GM12801 (cell line): ENCODE measurements around the gene CD300LF.

ENCODE experiments used
- CTCF ChIP-seq: IDR thresholded peaks from one replicate; pipeline ENCODE4 v1.5.1; 2011; ENCODE audit warnings: control low read depth; ENCODE audit not compliant: insufficient read length; ENCODE audit errors: extremely low read depth

CD300LF gene

DNA sequence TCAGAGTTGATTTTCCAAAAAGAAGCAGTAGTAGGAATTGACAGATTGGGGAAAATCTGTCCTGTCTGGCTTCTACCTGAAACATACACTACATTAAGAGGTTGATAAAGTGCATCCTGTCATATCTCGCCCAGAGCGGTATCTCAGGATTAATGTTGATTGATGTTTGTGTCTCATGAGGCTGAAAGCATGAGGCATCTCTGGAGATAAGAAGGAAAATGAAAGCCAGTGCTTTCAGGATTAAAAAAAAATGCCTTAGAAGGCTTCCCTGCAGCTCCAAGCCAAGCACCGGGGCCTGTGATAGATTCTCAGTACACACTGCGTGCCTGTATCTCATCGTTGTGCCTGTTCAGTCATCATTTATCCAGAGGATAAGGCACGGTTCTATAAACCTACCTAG is 62.8 kb downstream of the CD300LF start:
- no peak for TF ChIP-seq CTCF

DNA sequence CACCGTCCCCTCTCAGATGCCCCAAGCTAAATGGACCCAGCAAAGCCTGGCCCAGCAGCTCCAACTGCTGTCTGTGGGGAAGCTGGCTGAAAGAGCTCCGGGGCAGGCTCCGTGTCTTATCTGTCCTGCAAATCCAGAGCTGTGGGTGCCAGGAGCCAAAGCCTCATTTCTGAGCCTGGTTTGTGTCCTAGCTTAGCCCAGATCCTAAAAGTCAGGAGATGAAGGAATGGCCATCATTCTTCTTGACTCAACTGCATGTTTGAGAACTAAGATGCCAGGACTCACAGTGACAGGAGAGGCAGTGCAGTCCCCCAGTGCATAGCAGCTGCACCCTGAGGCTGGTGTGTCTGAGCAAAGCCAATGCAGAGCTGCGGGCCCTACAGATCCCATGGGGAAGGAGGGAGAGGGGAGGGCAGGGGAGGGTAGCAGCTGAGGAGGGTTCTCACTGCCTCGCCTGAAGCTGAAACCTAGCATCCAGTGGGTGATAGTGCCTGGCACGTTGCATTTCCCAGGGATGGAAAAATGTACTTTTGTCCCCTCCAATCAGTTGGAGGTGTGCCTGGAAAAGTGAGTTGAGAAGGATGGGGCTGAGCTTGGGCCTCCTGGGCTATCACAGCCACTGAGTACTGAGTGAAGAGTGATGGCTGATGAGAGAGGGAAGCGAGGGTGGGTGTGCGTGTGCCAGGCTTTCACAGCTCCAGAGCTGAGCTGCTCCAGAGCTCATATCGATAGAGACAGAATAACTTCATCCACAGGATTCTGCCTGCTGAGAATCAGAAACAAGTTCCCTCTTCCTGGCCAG is 64.7 kb downstream of the CD300LF start:
- no peak for TF ChIP-seq CTCF

DNA sequence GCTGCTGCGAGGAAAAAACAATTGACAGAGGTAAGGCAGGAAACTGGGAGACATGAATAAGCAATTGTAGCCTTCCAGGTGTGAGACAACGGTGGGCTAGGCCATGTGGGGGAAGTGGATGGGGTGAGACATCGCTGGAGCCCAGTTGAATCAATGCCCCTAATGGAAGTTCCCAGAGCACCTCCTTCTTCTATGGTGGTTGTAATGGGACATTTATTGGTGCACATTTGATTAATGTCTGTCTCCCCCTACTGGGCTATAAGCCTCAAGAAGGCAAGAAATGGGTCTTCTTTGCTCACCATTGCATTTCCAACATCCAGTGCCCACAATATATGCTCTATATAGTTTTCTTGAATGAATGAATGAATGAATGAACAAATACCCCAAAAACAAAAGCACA is 66.5 kb downstream of the CD300LF start:
- TF ChIP-seq CTCF = no peak

- TF ChIP-seq CTCF = no peak
Observed at GRCh38 chr17:74645010-74645409, 67.7 kb downstream of the CD300LF start.

- TF ChIP-seq CTCF = no peak
Observed at GRCh38 chr17:74644419-74644818, 68.3 kb downstream of the CD300LF start.
